B cell (primary cell): ENCODE data around the gene RIN3. TPM values are rescaled to one million over a fixed set of nuclear protein-coding genes. Genes with fewer than 3 reads are reported as not detected.

Experiments
- ATAC-seq: fragments of 200-7000 bp; cut with Tn5 transposase; one replicate; pipeline ENCODE4 v1.10.0; 2021; ENCODE audit warnings: low read depth, mild to moderate bottlenecking, moderate number of reproducible peaks, moderate library complexity
- CTCF ChIA-PET: fragments of 350-600 bp; sonication (Branson Sonifier 250); formaldehyde crosslinking; loops from one replicate; lab custom pipeline; 2021; ENCODE audit warnings: antibody characterized with exemption, inconsistent platforms; lab: Charles Lee
- POLR2A ChIA-PET: fragments of 350-600 bp; sonication (Branson Sonifier 250); formaldehyde crosslinking; loops from one replicate; lab custom pipeline; 2021; ENCODE audit warnings: antibody characterized with exemption; lab: Charles Lee
- DNase-seq: peaks from one replicate; pipeline ENCODE4 v3.0.0; 2013
- H2AFZ ChIP-seq: 2 replicates; pipeline ENCODE4 v1.6.1; 2012; ENCODE audit warnings: mild to moderate bottlenecking, low read depth, low read length; ENCODE audit not compliant: insufficient read depth, poor library complexity, severe bottlenecking
- H3K27ac ChIP-seq, 2 donors: 1 replicate in 1 of 2; 2 replicates in 1 of 2; pipeline ENCODE4 v1.5.1; 2012 to 2013; ENCODE audit warnings: low read length in 2 of 2, mild to moderate bottlenecking in 2 of 2, moderate library complexity in 1 of 2
- H3K27me3 ChIP-seq, 4 experiments: fragments of 200-600 bp in 1 of 4; sonication (generic) in 1 of 4; replicated peaks in 1 of 4; 1 replicate in 2 of 4; 2 replicates in 2 of 4; pipeline versions ENCODE4 v1.6.1 to v1.7.0; 2013 to 2016; ENCODE audit warnings: low read length in 3 of 4, mild to moderate bottlenecking in 2 of 4, mixed read lengths in 1 of 4, moderate library complexity in 1 of 4; ENCODE audit not compliant: insufficient read depth in 4 of 4, control insufficient read depth in 3 of 4; ENCODE audit errors: control extremely low read depth in 1 of 4
- H3K36me3 ChIP-seq, 2 experiments: replicated peaks in 1 of 2; 1 replicate in 1 of 2; 2 replicates in 1 of 2; pipeline versions ENCODE4 v1.6.1 to v1.7.1; 2013; ENCODE audit warnings: low read length in 1 of 2; ENCODE audit not compliant: insufficient read depth in 2 of 2, control insufficient read depth in 1 of 2; ENCODE audit errors: control extremely low read depth in 1 of 2, extremely low read depth in 1 of 2
- H3K4me1 ChIP-seq, 2 donors: fragments of 200-600 bp in 1 of 2; sonication (generic) in 1 of 2; 1 replicate in 1 of 2; 2 replicates in 1 of 2; pipeline versions ENCODE4 v1.5.1 to v1.6.1; 2013 to 2017; ENCODE audit warnings: low read length in 2 of 2; ENCODE audit not compliant: control insufficient read depth in 2 of 2, insufficient read depth in 2 of 2
- H3K4me2 ChIP-seq: replicated peaks from 2 replicates; pipeline ENCODE3; 2012; ENCODE audit warnings: mild to moderate bottlenecking, low read depth, low read length; ENCODE audit not compliant: poor library complexity, severe bottlenecking
- H3K4me3 ChIP-seq, 5 experiments: fragments of 200-600 bp in 1 of 5; sonication (generic) in 1 of 5; 1 replicate in 3 of 5; 2 replicates in 2 of 5; pipeline versions ENCODE4 v1.5.1 to v1.7.0; 2011 to 2016; ENCODE audit warnings: low read length in 4 of 5, mild to moderate bottlenecking in 4 of 5, low read depth in 2 of 5, control low read depth in 1 of 5, moderate library complexity in 1 of 5; ENCODE audit not compliant: insufficient read depth in 1 of 5; ENCODE audit errors: control extremely low read depth in 1 of 5, extremely low read depth in 1 of 5
- H3K79me2 ChIP-seq: fragments of 200-600 bp; sonication (generic); one replicate; pipeline ENCODE4 v1.6.0; 2016; ENCODE audit warnings: low read length; ENCODE audit not compliant: control insufficient read depth, insufficient read depth
- H3K9ac ChIP-seq: fragments of 200-600 bp; sonication (generic); 2 replicates; pipeline ENCODE4 v1.6.1; 2017; ENCODE audit warnings: mild to moderate bottlenecking, low read length, moderate library complexity
- H3K9me3 ChIP-seq, 3 donors: one replicate each; pipeline versions ENCODE4 v1.6.1 to v1.7.1; 2013; ENCODE audit warnings: low read length in 2 of 3; ENCODE audit not compliant: control insufficient read depth in 2 of 3, insufficient read depth in 1 of 3; ENCODE audit errors: control extremely low read depth in 1 of 3
- H4K20me1 ChIP-seq: 2 replicates; pipeline ENCODE4 v1.6.0; 2012; ENCODE audit warnings: mild to moderate bottlenecking, low read length; ENCODE audit not compliant: insufficient read depth, control insufficient read depth, poor library complexity, severe bottlenecking
- H3K27ac Mint-ChIP-seq: one replicate; pipeline ENCODE4 v1.8.0; 2021; ENCODE audit warnings: mixed read lengths
- H3K27me3 Mint-ChIP-seq: one replicate; pipeline ENCODE4 v1.8.0; 2021; ENCODE audit warnings: mixed read lengths
- H3K4me1 Mint-ChIP-seq: one replicate; pipeline ENCODE4 v1.8.0; 2021; ENCODE audit warnings: mixed read lengths
- H3K4me3 Mint-ChIP-seq: one replicate; pipeline ENCODE4 v1.8.0; 2021; ENCODE audit warnings: mixed read lengths
- H3K9me3 Mint-ChIP-seq: one replicate; pipeline ENCODE4 v1.8.0; 2022; ENCODE audit warnings: mixed read lengths; ENCODE audit not compliant: insufficient read depth
- EZH2 ChIP-seq: IDR thresholded peaks from 2 replicates; pipeline ENCODE4 v1.6.1; 2012; ENCODE audit warnings: borderline replicate concordance, low read depth, mild to moderate bottlenecking, moderate library complexity, low read length; ENCODE audit not compliant: insufficient read depth, poor library complexity, severe bottlenecking
- WGBS: methylation state at CpG from one replicate; pipeline ENCODE4 v1.1.5; 2013; ENCODE audit warnings: missing lambda C conversion rate; ENCODE audit not compliant: insufficient coverage; 5-methylcytosine and 5-hydroxymethylcytosine counted together
- intact Hi-C: fragments of 100-400 bp; cut with micrococcal nuclease; formaldehyde crosslinking; loops from one replicate; pipeline ENCODE4 v1.10.0; 2022
- polyA plus RNA-seq: library from polyadenylated mRNA; depleted of rRNA; stranded (reverse); fragments of >200 nt; gene quantifications from 2 replicates; pipeline ENCODE4 v1.2.3, GENCODE V29; 2012
- total RNA-seq, 2 donors: library from RNA; stranded (reverse); fragments of 120-200 nt in 1 of 2; gene quantifications; 1 replicate in 1 of 2; 2 replicates in 1 of 2; pipeline versions ENCODE4 v1.2.3 to v1.2.4, GENCODE V29; 2013 to 2022
- TF ChIP-seq, protein P1 (sequence below): fragments of 200-600 bp; IDR thresholded peaks from one replicate; pipeline ENCODE4 v1.8.0; 2022; ENCODE audit warnings: antibody characterized with exemption, mild to moderate bottlenecking

The RIN3 gene
- total and polyA plus RNA-seq, 2 donors (not counting 1 experiment from before 2014, with no cell fraction given), result 62.1 to 123 TPM

DNA sequence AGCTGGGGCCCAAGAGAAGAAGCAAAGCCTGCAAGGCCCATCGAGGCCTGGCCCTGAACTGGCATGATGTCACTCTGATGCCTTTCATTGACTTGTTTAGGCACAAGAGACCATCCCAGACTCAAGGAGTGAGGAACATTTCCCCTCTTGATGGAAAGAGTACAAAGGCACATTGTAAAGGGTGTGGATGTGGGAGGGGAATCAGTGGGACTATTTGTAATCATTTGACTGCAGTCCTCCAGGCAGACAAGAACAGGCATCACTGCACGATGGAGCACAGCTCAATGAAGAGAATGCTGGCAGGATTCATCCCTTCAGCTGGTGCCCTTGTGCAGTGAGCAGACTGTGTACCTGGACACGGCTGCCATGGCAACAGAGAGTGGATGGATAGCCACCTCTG, 147.0 kb downstream of the RIN3 start:
- POLR2A ChIA-PET, result no interaction called here

DNA sequence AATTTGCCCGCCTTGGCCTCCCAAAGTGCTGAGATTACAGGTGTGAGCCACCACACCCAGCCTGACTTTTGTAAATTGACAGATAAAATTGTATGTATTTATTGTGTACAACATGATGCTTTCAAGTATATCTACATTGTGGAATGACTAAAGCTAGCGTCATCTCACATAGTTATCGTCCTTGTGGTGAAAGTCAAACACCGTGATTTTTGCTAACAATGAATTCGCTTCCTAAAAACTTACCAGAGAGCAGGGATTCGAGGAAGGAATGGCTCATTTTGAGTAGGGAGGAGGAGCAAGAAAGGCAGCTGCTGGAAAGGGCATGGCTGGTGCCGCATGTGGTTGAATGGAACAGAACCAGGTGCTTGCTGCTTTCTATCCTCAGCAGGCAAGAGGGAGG, 149.5 kb downstream of the RIN3 start:
- 94% methylated on average over 6 of the region's 7 CpGs for WGBS
- Histone ChIP-seq H4K20me1 (peaks cover 45% of the 10 kb centered on the region), H3K27ac (peak overlapping the region in 1 of 2 donors; percentile 90), H3K4me1 (peaks cover 58 to 87% of the 10 kb centered on the region in 2 donors), H3K79me2 (peaks cover 81% of the 10 kb centered on the region), H3K4me2 (no peak overlapping the region), H3K9ac (no peak overlapping the region), H3K4me3 (no peak overlapping the region), H3K36me3 (peaks cover 3 to 83% of the 10 kb centered on the region in 2 experiments), H3K9me3 (no peaks in the 10 kb centered on the region), H2AFZ (no peak overlapping the region), H3K27me3 (no peaks in the 10 kb centered on the region)
- DNase-seq, result no peak
- ChIA-PET POLR2A (no interaction called here), CTCF (interaction anchor here (0.5 to 1.5 kb wide), 3 partner anchors 21 to 576 kb away, joined by 3 read pairs; no protein-coding TSS in a partner anchor)
- Mint-ChIP-seq H3K4me3 (peak overlapping the region; percentile 40), H3K4me1 (peaks cover 84% of the 10 kb centered on the region), H3K27ac (peak overlapping the region; percentile 89), H3K9me3 (no peaks in the 10 kb centered on the region), H3K27me3 (no peaks in the 10 kb centered on the region)
- intact Hi-C loops, result no loop called here
- TF ChIP-seq EZH2, result no peak
- TF ChIP-seq, protein P1, sequence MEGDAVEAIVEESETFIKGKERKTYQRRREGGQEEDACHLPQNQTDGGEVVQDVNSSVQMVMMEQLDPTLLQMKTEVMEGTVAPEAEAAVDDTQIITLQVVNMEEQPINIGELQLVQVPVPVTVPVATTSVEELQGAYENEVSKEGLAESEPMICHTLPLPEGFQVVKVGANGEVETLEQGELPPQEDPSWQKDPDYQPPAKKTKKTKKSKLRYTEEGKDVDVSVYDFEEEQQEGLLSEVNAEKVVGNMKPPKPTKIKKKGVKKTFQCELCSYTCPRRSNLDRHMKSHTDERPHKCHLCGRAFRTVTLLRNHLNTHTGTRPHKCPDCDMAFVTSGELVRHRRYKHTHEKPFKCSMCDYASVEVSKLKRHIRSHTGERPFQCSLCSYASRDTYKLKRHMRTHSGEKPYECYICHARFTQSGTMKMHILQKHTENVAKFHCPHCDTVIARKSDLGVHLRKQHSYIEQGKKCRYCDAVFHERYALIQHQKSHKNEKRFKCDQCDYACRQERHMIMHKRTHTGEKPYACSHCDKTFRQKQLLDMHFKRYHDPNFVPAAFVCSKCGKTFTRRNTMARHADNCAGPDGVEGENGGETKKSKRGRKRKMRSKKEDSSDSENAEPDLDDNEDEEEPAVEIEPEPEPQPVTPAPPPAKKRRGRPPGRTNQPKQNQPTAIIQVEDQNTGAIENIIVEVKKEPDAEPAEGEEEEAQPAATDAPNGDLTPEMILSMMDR, result no peak
- ATAC-seq, result no peak

More for the DNA sequence above, 147.0 kb downstream of the RIN3 start:
- no peaks in the 10 kb centered on the region for H3K9me3 ChIP-seq
- peak overlapping the region; percentile 93 for H3K4me2 ChIP-seq
- no peak overlapping the region for H2AFZ ChIP-seq
- no peak overlapping the region for H3K9ac ChIP-seq
- peaks cover 86% of the 10 kb centered on the region for H3K4me1 Mint-ChIP-seq
- H3K36me3 ChIP-seq, result peaks cover 3 to 80% of the 10 kb centered on the region in 2 experiments
- no peak for DNase-seq
- CTCF ChIA-PET, result interaction anchor here (1.1 to 1.7 kb wide), 3 partner anchors 21 to 71 kb away, joined by 3 to 5 read pairs (median 4); no protein-coding TSS in a partner anchor
- H3K4me3 Mint-ChIP-seq, result peak overlapping the region; percentile 79
- 93% methylated on average over 3 of the region's 3 CpGs for WGBS
- no peaks in the 10 kb centered on the region for H3K27me3 ChIP-seq
- peaks cover 64 to 90% of the 10 kb centered on the region in 2 donors for H3K4me1 ChIP-seq
- no peaks in the 10 kb centered on the region for H3K27me3 Mint-ChIP-seq
- H3K27ac ChIP-seq, result peak overlapping the region in 1 of 2 donors; percentile 78
- H3K27ac Mint-ChIP-seq, result peak overlapping the region; percentile 76
- H3K9me3 Mint-ChIP-seq, result no peaks in the 10 kb centered on the region
- H3K79me2 ChIP-seq, result peaks cover 80% of the 10 kb centered on the region
- H3K4me3 ChIP-seq, result no peak overlapping the region
- intact Hi-C loops, result no loop called here
- no peak for ATAC-seq
- TF ChIP-seq, protein P1, result no peak
- peaks cover 48% of the 10 kb centered on the region for H4K20me1 ChIP-seq
